Skeletal muscle tissue (tissue), 4 donors: ENCODE measurements around the gene PUM1. TPM values are rescaled to one million over a fixed set of nuclear protein-coding genes. Genes with fewer than 3 reads are reported as not detected.

Source experiments
- H3K27ac ChIP-seq: one replicate; pipeline ENCODE4 v1.7.0; 2013; ENCODE audit warnings: mild to moderate bottlenecking, low read depth, low read length, inconsistent platforms
- H3K27me3 ChIP-seq, 3 donors: one replicate each; pipeline ENCODE4 v1.7.0; 2013; ENCODE audit warnings: low read length in 3 of 3; ENCODE audit not compliant: control insufficient read depth in 3 of 3, insufficient read depth in 3 of 3
- H3K36me3 ChIP-seq, 3 donors: one replicate each; pipeline ENCODE4 v1.7.0; 2013; ENCODE audit warnings: low read length in 3 of 3; ENCODE audit not compliant: control insufficient read depth in 3 of 3, insufficient read depth in 3 of 3
- H3K4me1 ChIP-seq, 3 donors: one replicate each; pipeline ENCODE4 v1.7.0; 2013; ENCODE audit warnings: low read length in 3 of 3, mild to moderate bottlenecking in 3 of 3; ENCODE audit not compliant: control insufficient read depth in 3 of 3, insufficient read depth in 3 of 3
- H3K4me3 ChIP-seq, 3 donors: one replicate each; pipeline ENCODE4 v1.7.0; 2013; ENCODE audit warnings: low read length in 3 of 3
- H3K9ac ChIP-seq, 3 donors: one replicate each; pipeline ENCODE4 v1.7.0; 2013; ENCODE audit warnings: low read length in 3 of 3, mild to moderate bottlenecking in 3 of 3, moderate library complexity in 2 of 3, low read depth in 1 of 3
- H3K9me3 ChIP-seq, 3 donors: one replicate each; pipeline ENCODE4 v1.7.0; 2013; ENCODE audit warnings: low read length in 3 of 3; ENCODE audit not compliant: control insufficient read depth in 3 of 3
- total RNA-seq: library from RNA; depleted of rRNA; stranded (reverse); fragments of >200 nt; gene quantifications from one replicate; pipeline ENCODE4 v1.2.3, GENCODE V29; 2014
- donor health status: Osteomylitis.

PUM1 gene
- total RNA-seq, 1 donor from 2014 or later: 68.9 TPM

- H3K4me3 ChIP-seq: no peak overlapping the region
- H3K9me3 ChIP-seq: no peaks in the 10 kb centered on the region
- peaks cover 6 to 27% (median 22%) of the 10 kb centered on the region in 3 donors for H3K4me1 ChIP-seq
- H3K36me3 ChIP-seq: no peaks in the 10 kb centered on the region
- peaks cover 5 to 17% (median 15%) of the 10 kb centered on the region in 3 donors for H3K27me3 ChIP-seq
- H3K27ac ChIP-seq: no peak overlapping the region
- no peak overlapping the region for H3K9ac ChIP-seq
These were observed 159.4 kb downstream of the PUM1 start for GRCh38 chr1:30905916-30906620.

DNA sequence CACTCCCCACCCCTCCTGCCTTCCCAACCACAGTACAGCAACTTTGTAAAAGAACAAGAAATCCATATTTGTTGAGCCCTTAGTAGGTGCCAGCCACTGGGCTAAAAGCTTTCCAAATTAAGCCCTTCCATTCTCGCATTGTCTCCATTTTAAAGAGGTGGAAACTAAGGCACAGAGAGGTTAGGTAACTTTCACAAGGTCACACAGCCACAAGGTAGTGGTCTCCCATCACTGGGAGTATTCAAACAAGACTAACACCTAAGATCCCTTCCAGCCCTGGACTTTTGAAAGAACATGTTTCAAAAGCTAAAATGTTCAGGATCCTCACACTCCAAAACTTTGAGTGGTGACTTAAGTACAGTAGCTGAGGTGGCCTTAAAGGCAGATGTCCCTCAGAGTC is 160.1 kb downstream of the PUM1 start:
- no peak overlapping the region for H3K27ac ChIP-seq
- peaks cover 5 to 17% (median 15%) of the 10 kb centered on the region in 3 donors for H3K27me3 ChIP-seq
- H3K4me3 ChIP-seq: no peak overlapping the region
- H3K9ac ChIP-seq: no peak overlapping the region
- no peaks in the 10 kb centered on the region for H3K9me3 ChIP-seq
- H3K4me1 ChIP-seq: peaks cover 6 to 27% (median 22%) of the 10 kb centered on the region in 3 donors
- H3K36me3 ChIP-seq: no peaks in the 10 kb centered on the region

DNA sequence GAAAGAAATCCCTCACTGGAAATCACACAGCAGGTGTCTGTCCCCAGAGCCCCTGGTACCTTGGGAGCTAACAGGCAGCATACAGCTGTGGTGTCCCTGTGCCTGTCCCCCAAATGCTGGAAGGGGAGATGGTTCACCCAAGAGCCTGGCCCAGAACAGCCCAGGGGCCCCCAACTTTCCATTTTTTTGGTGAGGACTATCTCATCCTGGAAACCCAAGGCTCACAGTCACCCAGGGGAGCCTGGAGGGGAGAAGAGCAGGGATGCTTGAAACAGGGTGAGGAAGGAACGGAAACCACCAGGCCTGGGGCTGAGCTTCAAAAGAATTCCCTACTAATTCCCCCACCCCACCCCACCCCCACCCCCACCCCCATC is 160.6 kb downstream of the PUM1 start:
- Histone ChIP-seq H3K27me3 (peaks cover 5 to 17% (median 15%) of the 10 kb centered on the region in 3 donors), H3K27ac (no peak overlapping the region), H3K36me3 (no peaks in the 10 kb centered on the region), H3K9ac (no peak overlapping the region), H3K4me1 (peaks cover 6 to 27% (median 22%) of the 10 kb centered on the region in 3 donors), H3K4me3 (no peak overlapping the region), H3K9me3 (no peaks in the 10 kb centered on the region)

DNA sequence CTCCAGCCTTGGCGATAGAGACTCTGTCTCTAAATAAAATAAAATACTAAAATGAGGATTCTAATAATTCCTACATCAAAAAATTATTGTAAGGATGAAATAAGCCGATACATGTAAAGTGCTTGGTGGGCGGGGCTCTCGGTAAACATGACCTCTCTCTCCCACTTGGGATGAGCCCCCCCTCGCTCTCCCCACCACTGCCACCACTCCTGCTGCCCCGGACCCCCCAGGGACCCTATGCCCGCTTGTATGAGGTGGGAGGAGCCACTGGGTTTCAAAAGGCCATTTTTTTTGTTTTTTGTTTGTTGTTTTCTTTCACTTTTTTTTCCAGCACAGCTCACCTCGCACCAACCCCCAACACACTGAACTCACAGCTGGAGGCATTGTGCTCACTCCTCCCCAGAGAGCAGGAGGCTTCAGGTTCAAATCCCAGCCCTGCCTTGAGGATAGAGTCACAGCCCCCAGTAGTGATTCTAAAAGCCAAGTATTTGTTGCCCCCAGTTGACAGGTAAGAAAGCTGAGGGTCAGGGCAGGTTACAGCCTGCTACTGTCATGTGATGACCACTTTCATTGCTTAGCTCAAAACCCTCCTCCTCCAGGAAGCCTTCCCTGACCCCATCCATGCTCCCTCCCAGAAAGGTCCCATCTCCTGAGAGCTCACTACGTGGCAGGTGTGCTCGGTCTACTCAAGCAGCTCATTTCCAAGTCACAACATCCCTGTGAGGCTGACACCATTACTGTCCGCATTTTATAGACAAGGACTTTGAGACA is 161.1 kb downstream of the PUM1 start:
- peaks cover 6 to 25% (median 21%) of the 10 kb centered on the region in 3 donors for H3K4me1 ChIP-seq
- H3K9ac ChIP-seq: no peak overlapping the region
- H3K27ac ChIP-seq: no peak overlapping the region
- peaks cover 5 to 13% (median 13%) of the 10 kb centered on the region in 3 donors for H3K27me3 ChIP-seq
- H3K36me3 ChIP-seq: no peaks in the 10 kb centered on the region
- H3K9me3 ChIP-seq: no peaks in the 10 kb centered on the region
- H3K4me3 ChIP-seq: no peak overlapping the region

GRCh38 chr1:30903343-30904034 is 162.0 kb downstream of the PUM1 start:
- Histone ChIP-seq H3K27me3 (peaks cover 5 to 9% (median 8%) of the 10 kb centered on the region in 3 donors), H3K4me1 (peaks cover 6 to 20% (median 16%) of the 10 kb centered on the region in 3 donors), H3K4me3 (no peak overlapping the region), H3K36me3 (no peaks in the 10 kb centered on the region), H3K9me3 (no peaks in the 10 kb centered on the region), H3K9ac (no peak overlapping the region), H3K27ac (no peak overlapping the region)

GRCh38 chr1:30902593-30903290 is 162.8 kb downstream of the PUM1 start:
- Histone ChIP-seq H3K27ac (no peak overlapping the region), H3K9ac (no peak overlapping the region), H3K27me3 (peaks cover 4 to 8% (median 7%) of the 10 kb centered on the region in 3 donors), H3K36me3 (no peaks in the 10 kb centered on the region), H3K4me1 (peaks cover 5 to 17% (median 14%) of the 10 kb centered on the region in 3 donors), H3K4me3 (no peak overlapping the region), H3K9me3 (no peaks in the 10 kb centered on the region)

- Histone ChIP-seq H3K9ac (no peak overlapping the region), H3K36me3 (no peaks in the 10 kb centered on the region), H3K27ac (no peak overlapping the region), H3K4me3 (no peak overlapping the region), H3K9me3 (no peaks in the 10 kb centered on the region), H3K4me1 (peaks cover 0 to 9% (median 8%) of the 10 kb centered on the region in 3 donors), H3K27me3 (peaks cover 0 to under 1% (median 0%) of the 10 kb centered on the region in 3 donors)
These were observed 163.5 kb downstream of the PUM1 start for GRCh38 chr1:30901798-30902581.

DNA sequence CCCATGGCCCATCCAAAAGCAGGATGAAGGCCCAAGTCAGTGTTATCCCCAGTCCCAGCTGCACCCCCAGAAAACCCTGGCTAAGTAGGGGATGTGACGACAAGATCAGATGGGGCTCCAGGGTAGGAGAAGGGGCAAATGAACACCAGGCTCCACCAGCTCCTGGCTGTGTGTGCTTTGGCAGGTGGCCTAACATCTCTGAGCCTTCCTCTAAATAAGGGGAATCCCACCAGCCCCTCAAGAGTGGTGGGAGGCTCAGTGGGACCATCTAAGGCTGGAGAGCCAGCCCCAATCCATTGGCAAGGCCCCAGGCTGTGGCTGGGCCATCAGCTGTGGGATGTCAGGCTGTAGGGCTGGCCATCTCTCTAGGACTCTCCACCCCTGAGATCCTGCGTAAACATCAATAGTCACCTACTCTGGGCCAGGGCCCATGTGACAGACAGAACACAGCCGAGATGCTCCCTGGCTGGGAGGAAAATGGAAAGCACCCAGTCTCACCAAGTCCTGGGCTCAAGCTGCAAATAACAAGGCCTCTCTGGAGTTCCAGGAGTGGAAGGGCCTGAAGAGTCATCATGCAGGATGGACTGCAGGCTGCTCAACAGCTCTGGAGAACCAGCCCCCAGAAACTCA is 164.5 kb downstream of the PUM1 start:
- H3K4me1 ChIP-seq: peaks cover 0 to 7% (median 6%) of the 10 kb centered on the region in 3 donors
- no peaks in the 10 kb centered on the region for H3K9me3 ChIP-seq
- H3K9ac ChIP-seq: no peak overlapping the region
- no peak overlapping the region for H3K4me3 ChIP-seq
- H3K36me3 ChIP-seq: no peaks in the 10 kb centered on the region
- H3K27ac ChIP-seq: no peak overlapping the region
- H3K27me3 ChIP-seq: no peaks in the 10 kb centered on the region

- Histone ChIP-seq H3K4me1 (peaks cover 0 to 6% (median 5%) of the 10 kb centered on the region in 3 donors), H3K27ac (no peak overlapping the region), H3K4me3 (no peak overlapping the region), H3K9ac (no peak overlapping the region), H3K36me3 (no peaks in the 10 kb centered on the region), H3K9me3 (no peaks in the 10 kb centered on the region), H3K27me3 (no peaks in the 10 kb centered on the region)
These were observed 165.0 kb downstream of the PUM1 start for GRCh38 chr1:30900486-30900885.
